ENCODE measurements around the gene UBA3. TPM values are rescaled to one million over a fixed set of nuclear protein-coding genes. Genes with fewer than 3 reads are reported as not detected.

UBA3 gene
- 84.7 TPM for total RNA-seq
- long read RNA-seq, transcript UBA3-202 (18 exons, 2,154 nt): major isoform, 85 of 146 reads
- long read RNA-seq, transcript UBA3-201 (17 exons, 2,112 nt): minor isoform, 25 of 146 reads
- long read RNA-seq, transcript UBA3-203 (16 exons, 2,004 nt): minor isoform, 6 of 146 reads
- long read RNA-seq, partial matches to known transcripts: 20 of 146 reads
- long read RNA-seq, other reads (novel, unspliced or antisense): 9 of 146 reads

GRCh38 chr3:69080233-69080920, at the start of gene UBA3:
UBA3 (minus strand) TSS chr3:69080365; CDS start chr3:69080353, 12 bp downstream.
- intact Hi-C loops (cut with DNase I): loop anchor here (1.0 to 5.0 kb wide), 2 partner anchors 28 to 68 kb away; partner anchors contain the start of genes EOGT and TMF1
- DNase-seq (ENCODE audit: low spot score): peak; percentile 97

- intact Hi-C loops (cut with DNase I): no loop called here
- DNase-seq (ENCODE audit: low spot score): no peak
Measured at GRCh38 chr3:69129531-69129930, 49.4 kb upstream of the UBA3 start.

GRCh38 chr3:69128509-69128908, 48.3 kb upstream of the UBA3 start:
- intact Hi-C loops (cut with DNase I): no loop called here
- DNase-seq (ENCODE audit: low spot score): no peak

- DNase-seq (ENCODE audit: low spot score): no peak
- intact Hi-C loops (cut with DNase I): no loop called here
Measured at GRCh38 chr3:69126999-69127398, 46.8 kb upstream of the UBA3 start.

GRCh38 chr3:69126216-69126615, 46.1 kb upstream of the UBA3 start:
- intact Hi-C loops (cut with DNase I): no loop called here
- no peak for DNase-seq (ENCODE audit: low spot score)

- no peak for DNase-seq (ENCODE audit: low spot score)
- intact Hi-C loops (cut with DNase I): no loop called here
Measured at GRCh38 chr3:69122403-69122802, 42.2 kb upstream of the UBA3 start, which contains the start of gene LMOD3. LMOD3 (minus strand) TSS chr3:69122595; CDS start chr3:69122386, 209 bp downstream.

GRCh38 chr3:69121950-69122349, 41.8 kb upstream of the UBA3 start:
- no peak for DNase-seq (ENCODE audit: low spot score)
- intact Hi-C loops (cut with DNase I): no loop called here

- DNase-seq (ENCODE audit: low spot score): no peak
- intact Hi-C loops (cut with DNase I): no loop called here
Measured at GRCh38 chr3:69121513-69121912, 41.3 kb upstream of the UBA3 start.

GRCh38 chr3:69120879-69121464, 40.8 kb upstream of the UBA3 start:
- intact Hi-C loops (cut with DNase I): no loop called here
- DNase-seq (ENCODE audit: low spot score): no peak

GRCh38 chr3:69119681-69120080, 39.5 kb upstream of the UBA3 start:
- no peak for DNase-seq (ENCODE audit: low spot score)
- intact Hi-C loops (cut with DNase I): no loop called here

GRCh38 chr3:69119138-69119537, 39.0 kb upstream of the UBA3 start:
- DNase-seq (ENCODE audit: low spot score): no peak
- intact Hi-C loops (cut with DNase I): no loop called here

- DNase-seq (ENCODE audit: low spot score): no peak
- intact Hi-C loops (cut with DNase I): no loop called here
Measured at GRCh38 chr3:69118555-69118954, 38.4 kb upstream of the UBA3 start.

GRCh38 chr3:69116897-69117296, 36.7 kb upstream of the UBA3 start:
- no peak for DNase-seq (ENCODE audit: low spot score)
- intact Hi-C loops (cut with DNase I): loop anchor here (1.0 kb wide), 1 partner anchor 31 kb away; no protein-coding TSS in a partner anchor

GRCh38 chr3:69116162-69116561, 36.0 kb upstream of the UBA3 start:
- DNase-seq (ENCODE audit: low spot score): no peak
- intact Hi-C loops (cut with DNase I): loop anchor here (1.0 kb wide), 1 partner anchor 30 kb away; no protein-coding TSS in a partner anchor

- DNase-seq (ENCODE audit: low spot score): no peak
- intact Hi-C loops (cut with DNase I): loop anchor here (1.0 kb wide), 1 partner anchor 29 kb away; no protein-coding TSS in a partner anchor
Measured at GRCh38 chr3:69115731-69116130, 35.6 kb upstream of the UBA3 start.

GRCh38 chr3:69113536-69113935, 33.4 kb upstream of the UBA3 start:
- intact Hi-C loops (cut with DNase I): no loop called here
- DNase-seq (ENCODE audit: low spot score): no peak

- intact Hi-C loops (cut with DNase I): no loop called here
Measured at GRCh38 chr3:69110941-69111546, 30.9 kb upstream of the UBA3 start.

GRCh38 chr3:69108811-69109210, 28.6 kb upstream of the UBA3 start:
- intact Hi-C loops (cut with DNase I): no loop called here
- DNase-seq (ENCODE audit: low spot score): no peak

More at GRCh38 chr3:69110941-69111546, 30.9 kb upstream of the UBA3 start:
- DNase-seq (ENCODE audit: low spot score): no peak

- DNase-seq (ENCODE audit: low spot score): no peak
- intact Hi-C loops (cut with DNase I): no loop called here
Measured at GRCh38 chr3:69107841-69108240, 27.7 kb upstream of the UBA3 start.

GRCh38 chr3:69105320-69105719, 25.2 kb upstream of the UBA3 start:
- intact Hi-C loops (cut with DNase I): no loop called here
- no peak for DNase-seq (ENCODE audit: low spot score)

All from cardiac septum (tissue), 1 donor.